GM21723 (cell line): Measurements from ENCODE around the gene BANP.
"Not testable (repeated sequence)": the region's sequence is repeated elsewhere in the genome, so short reads cannot be mapped to it uniquely, and the experiment has no call there.

Experiments
- ATAC-seq: cut with Tn5 transposase; IDR thresholded peaks from one replicate; pipeline ENCODE4 v1.9.1; 2021; ENCODE audit warnings: mild to moderate bottlenecking, moderate library complexity; ENCODE audit not compliant: unreplicated experiment

Gene BANP

GRCh38 chr16:88094253-88094575, 143.0 kb downstream of the BANP start:
- ATAC-seq, result not testable (repeated sequence)

GRCh38 chr16:88094900-88095299, 143.7 kb downstream of the BANP start:
- ATAC-seq, result not testable (repeated sequence)

- ATAC-seq, result not testable (repeated sequence)
Measured at GRCh38 chr16:88096659-88097058, 145.4 kb downstream of the BANP start.

- ATAC-seq, result not testable (repeated sequence)
Measured at GRCh38 chr16:88098731-88099562, 147.7 kb downstream of the BANP start.

- ATAC-seq, result no peak
Measured at GRCh38 chr16:88099563-88099890, 148.3 kb downstream of the BANP start.

- not testable (repeated sequence) for ATAC-seq
Measured at GRCh38 chr16:88099956-88100355, 148.7 kb downstream of the BANP start.

GRCh38 chr16:88100801-88101622, 149.8 kb downstream of the BANP start:
- ATAC-seq, result not testable (repeated sequence)

- ATAC-seq, result not testable (repeated sequence)
Measured at GRCh38 chr16:88101623-88102105, 150.4 kb downstream of the BANP start.

- ATAC-seq, result no peak
Measured at GRCh38 chr16:88102597-88102996, 151.4 kb downstream of the BANP start.

- no peak for ATAC-seq
Measured at GRCh38 chr16:88103011-88103410, 151.8 kb downstream of the BANP start.

- ATAC-seq, result no peak
Measured at GRCh38 chr16:88103581-88104188, 152.5 kb downstream of the BANP start.

- not testable (repeated sequence) for ATAC-seq
Measured at GRCh38 chr16:88104363-88104762, 153.1 kb downstream of the BANP start.

- ATAC-seq, result not testable (repeated sequence)
Measured at GRCh38 chr16:88105574-88106140, 154.4 kb downstream of the BANP start.

GRCh38 chr16:88106566-88106965, 155.3 kb downstream of the BANP start:
- not testable (repeated sequence) for ATAC-seq

- no peak for ATAC-seq
Measured at GRCh38 chr16:88108762-88109161, 157.5 kb downstream of the BANP start.

GRCh38 chr16:88109726-88110621, 158.7 kb downstream of the BANP start:
- ATAC-seq, result not testable (repeated sequence)

GRCh38 chr16:88110875-88111494, 159.8 kb downstream of the BANP start:
- not testable (repeated sequence) for ATAC-seq

- not testable (repeated sequence) for ATAC-seq
Measured at GRCh38 chr16:88111976-88112375, 160.7 kb downstream of the BANP start.

GRCh38 chr16:88113545-88114045, 162.4 kb downstream of the BANP start:
- ATAC-seq, result no peak
